SH-SY5Y (cell line): ENCODE results near the gene FRMD5.

Source experiments
- GATA2 ChIP-seq: IDR thresholded peaks from 2 replicates; pipeline ENCODE4 v1.6.1; 2011; ENCODE audit warnings: mild to moderate bottlenecking, low read depth, low read length
- GATA3 ChIP-seq: IDR thresholded peaks from 2 replicates; pipeline ENCODE4 v1.6.1; 2011; ENCODE audit warnings: low read depth, mild to moderate bottlenecking, low read length, moderate library complexity

GRCh38 chr15:43988900-43989299 lies 206.2 kb downstream of the FRMD5 start:
- TF ChIP-seq GATA3 (no peak), GATA2 (no peak)
